Measurements from ENCODE around the gene CHCHD6.

Gene CHCHD6

GRCh38 chr3:126703512-126704493 lies at the start of gene CHCHD6:
CHCHD6 (plus strand) TSS chr3:126704240; CDS start chr3:126704313, 73 bp downstream.
- peak; percentile 99 for DNase-seq

- DNase-seq, result peak; percentile 95
Measured at GRCh38 chr3:126654571-126655383, 49.3 kb upstream of the CHCHD6 start, which contains the start of gene TXNRD3. TXNRD3 (minus strand) TSS chr3:126655124.

- no peak for DNase-seq
Measured at GRCh38 chr3:126655887-126656286, 48.2 kb upstream of the CHCHD6 start.

- DNase-seq, result no peak
Measured at GRCh38 chr3:126656371-126657134, 47.5 kb upstream of the CHCHD6 start.

- DNase-seq, result no peak
Measured at GRCh38 chr3:126657901-126658300, 46.1 kb upstream of the CHCHD6 start.

- DNase-seq, result no peak
Measured at GRCh38 chr3:126658584-126658983, 45.5 kb upstream of the CHCHD6 start.

- DNase-seq, result no peak
Measured at GRCh38 chr3:126659915-126660886, 43.8 kb upstream of the CHCHD6 start.

- no peak for DNase-seq
Measured at GRCh38 chr3:126661532-126662364, 42.3 kb upstream of the CHCHD6 start.

- no peak for DNase-seq
Measured at GRCh38 chr3:126663257-126663656, 40.8 kb upstream of the CHCHD6 start.

GRCh38 chr3:126663750-126664149 lies 40.3 kb upstream of the CHCHD6 start:
- no peak for DNase-seq

GRCh38 chr3:126664591-126665214 lies 39.3 kb upstream of the CHCHD6 start:
- DNase-seq, result no peak

GRCh38 chr3:126665221-126665936 lies 38.7 kb upstream of the CHCHD6 start:
- DNase-seq, result no peak

- no peak for DNase-seq
Measured at GRCh38 chr3:126665959-126666657, 37.9 kb upstream of the CHCHD6 start.

GRCh38 chr3:126666658-126667528 lies 37.1 kb upstream of the CHCHD6 start:
- DNase-seq, result no peak

- DNase-seq, result no peak
Measured at GRCh38 chr3:126667631-126668449, 36.2 kb upstream of the CHCHD6 start.
